DND-41 (cell line): Measurements from ENCODE around the gene SULT2B1.

Experiments used
- EZH2 ChIP-seq: IDR thresholded peaks from 3 replicates; pipeline ENCODE4 v1.6.1; 2012; ENCODE audit warnings: borderline replicate concordance, low read depth, mild to moderate bottlenecking, moderate library complexity, low read length, inconsistent platforms; ENCODE audit not compliant: severe bottlenecking
- TF ChIP-seq, protein P1 (sequence below): IDR thresholded peaks from 2 replicates; pipeline ENCODE4 v1.5.1; 2012; ENCODE audit warnings: borderline replicate concordance, low read length, moderate library complexity, mild to moderate bottlenecking; ENCODE audit not compliant: poor library complexity, severe bottlenecking; ENCODE audit errors: extremely low read depth

GRCh38 chr19:48631225-48631624 is 79.3 kb downstream of the SULT2B1 start:
- no peak for TF ChIP-seq EZH2
- TF ChIP-seq, protein P1, sequence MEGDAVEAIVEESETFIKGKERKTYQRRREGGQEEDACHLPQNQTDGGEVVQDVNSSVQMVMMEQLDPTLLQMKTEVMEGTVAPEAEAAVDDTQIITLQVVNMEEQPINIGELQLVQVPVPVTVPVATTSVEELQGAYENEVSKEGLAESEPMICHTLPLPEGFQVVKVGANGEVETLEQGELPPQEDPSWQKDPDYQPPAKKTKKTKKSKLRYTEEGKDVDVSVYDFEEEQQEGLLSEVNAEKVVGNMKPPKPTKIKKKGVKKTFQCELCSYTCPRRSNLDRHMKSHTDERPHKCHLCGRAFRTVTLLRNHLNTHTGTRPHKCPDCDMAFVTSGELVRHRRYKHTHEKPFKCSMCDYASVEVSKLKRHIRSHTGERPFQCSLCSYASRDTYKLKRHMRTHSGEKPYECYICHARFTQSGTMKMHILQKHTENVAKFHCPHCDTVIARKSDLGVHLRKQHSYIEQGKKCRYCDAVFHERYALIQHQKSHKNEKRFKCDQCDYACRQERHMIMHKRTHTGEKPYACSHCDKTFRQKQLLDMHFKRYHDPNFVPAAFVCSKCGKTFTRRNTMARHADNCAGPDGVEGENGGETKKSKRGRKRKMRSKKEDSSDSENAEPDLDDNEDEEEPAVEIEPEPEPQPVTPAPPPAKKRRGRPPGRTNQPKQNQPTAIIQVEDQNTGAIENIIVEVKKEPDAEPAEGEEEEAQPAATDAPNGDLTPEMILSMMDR: no peak
